Natural killer cell (primary cell): ENCODE measurements around the gene SLC15A1. TPM values are rescaled to one million over a fixed set of nuclear protein-coding genes. Genes with fewer than 3 reads are reported as not detected.

ENCODE experiments used
- ATAC-seq, 3 donors: fragments of 150-1000 bp in 2 of 3; fragments of 200-7000 bp in 1 of 3; cut with Tn5 transposase; 1 replicate in 1 of 3; 2 replicates in 2 of 3; pipeline ENCODE4 v1.10.0; 2021; ENCODE audit warnings: mild to moderate bottlenecking in 2 of 3, moderate library complexity in 2 of 3
- DNase-seq, 2 donors: peaks; one replicate each; pipeline versions ENCODE4 v3.0.0 to v3.0.0-alpha.2; 2013 to 2021; ENCODE audit warnings: mixed read lengths in 1 of 2
- H3K27ac ChIP-seq: one replicate; pipeline ENCODE4 v1.5.1; 2013; ENCODE audit warnings: mild to moderate bottlenecking, low read length
- H3K27me3 ChIP-seq: one replicate; pipeline ENCODE4 v1.6.1; 2013; ENCODE audit warnings: low read length; ENCODE audit not compliant: control insufficient read depth, insufficient read depth
- H3K36me3 ChIP-seq: one replicate; pipeline ENCODE4 v1.6.1; 2013; ENCODE audit warnings: low read length; ENCODE audit not compliant: control insufficient read depth, insufficient read depth
- H3K4me1 ChIP-seq: one replicate; pipeline ENCODE4 v1.6.1; 2013; ENCODE audit warnings: low read length; ENCODE audit not compliant: control insufficient read depth, insufficient read depth
- H3K4me3 ChIP-seq: one replicate; pipeline ENCODE4 v1.5.1; 2013; ENCODE audit warnings: low read length
- H3K9me3 ChIP-seq: one replicate; pipeline ENCODE4 v1.6.1; 2013; ENCODE audit warnings: low read length; ENCODE audit not compliant: control insufficient read depth, insufficient read depth
- H3K27ac Mint-ChIP-seq, 2 donors: one replicate each; pipeline ENCODE4 v1.8.0; 2022; ENCODE audit warnings: mild to moderate bottlenecking in 2 of 2, mixed read lengths in 2 of 2, moderate library complexity in 1 of 2
- H3K27me3 Mint-ChIP-seq, 2 donors: one replicate each; pipeline ENCODE4 v1.8.0; 2022; ENCODE audit warnings: low read depth in 2 of 2, mixed read lengths in 2 of 2
- H3K36me3 Mint-ChIP-seq: one replicate; pipeline ENCODE4 v1.8.0; 2022; ENCODE audit warnings: mixed read lengths
- H3K4me1 Mint-ChIP-seq, 2 donors: one replicate each; pipeline ENCODE4 v1.8.0; 2022; ENCODE audit warnings: mixed read lengths in 2 of 2
- H3K4me3 Mint-ChIP-seq: one replicate; pipeline ENCODE4 v1.8.0; 2022; ENCODE audit warnings: mild to moderate bottlenecking, moderate library complexity, mixed read lengths
- H3K9me3 Mint-ChIP-seq, 2 donors: one replicate each; pipeline ENCODE4 v1.8.0; 2022; ENCODE audit warnings: mixed read lengths in 2 of 2
- CTCF ChIP-seq: fragments of 200-600 bp; IDR thresholded peaks from one replicate; pipeline ENCODE4 v1.8.0; 2022; ENCODE audit warnings: antibody characterized with exemption
- WGBS: methylation state at CpG from one replicate; pipeline ENCODE4 v1.1.7; 2013; ENCODE audit warnings: missing lambda C conversion rate; ENCODE audit not compliant: insufficient coverage; 5-methylcytosine and 5-hydroxymethylcytosine counted together
- intact Hi-C: fragments of 100-400 bp; cut with micrococcal nuclease; formaldehyde crosslinking; loops from one replicate; pipeline ENCODE4 v1.14.2; 2022
- total RNA-seq, 4 donors: library from RNA; stranded (reverse); fragments of 120-200 nt in 1 of 4; gene quantifications; one replicate each; pipeline versions ENCODE4 v1.2.3 to v1.2.4, GENCODE V29; 2013 to 2022

Gene SLC15A1
- total RNA-seq, 3 donors from 2014 or later (not counting 1 experiment from before 2014, with no cell fraction given): not detected

- Mint-ChIP-seq H3K27ac (no peak overlapping the region), H3K36me3 (peaks cover 27% of the 10 kb centered on the region), H3K27me3 (no peaks in the 10 kb centered on the region), H3K9me3 (no peaks in the 10 kb centered on the region), H3K4me3 (no peak overlapping the region), H3K4me1 (no peaks in the 10 kb centered on the region)
- 100% methylated on average over 1 of the region's 5 CpGs for WGBS
- Histone ChIP-seq H3K4me3 (no peak overlapping the region), H3K27ac (no peak overlapping the region), H3K27me3 (no peaks in the 10 kb centered on the region), H3K9me3 (no peaks in the 10 kb centered on the region), H3K36me3 (peaks cover 39% of the 10 kb centered on the region), H3K4me1 (no peaks in the 10 kb centered on the region)
- no peak for TF ChIP-seq CTCF
- intact Hi-C loops: no loop called here
- DNase-seq (no peak), ATAC-seq (no peak)
These were observed 46.6 kb upstream of the SLC15A1 start for GRCh38 chr13:98798849-98799645.

- H3K27me3 Mint-ChIP-seq: no peaks in the 10 kb centered on the region
- no peak overlapping the region for H3K4me3 Mint-ChIP-seq
- intact Hi-C loops: no loop called here
- H3K27me3 ChIP-seq: no peaks in the 10 kb centered on the region
- peaks cover 39% of the 10 kb centered on the region for H3K36me3 ChIP-seq
- no peak overlapping the region for H3K27ac ChIP-seq
- WGBS: 88% methylated on average over 6 of the region's 6 CpGs
- peaks cover 30% of the 10 kb centered on the region for H3K36me3 Mint-ChIP-seq
- no peaks in the 10 kb centered on the region for H3K4me1 ChIP-seq
- H3K4me1 Mint-ChIP-seq: no peaks in the 10 kb centered on the region
- no peaks in the 10 kb centered on the region for H3K9me3 ChIP-seq
- no peaks in the 10 kb centered on the region for H3K9me3 Mint-ChIP-seq
- H3K27ac Mint-ChIP-seq: no peak overlapping the region
- no peak overlapping the region for H3K4me3 ChIP-seq
- DNase-seq (no peak), ATAC-seq (no peak)
- TF ChIP-seq CTCF: no peak
These were observed 45.0 kb upstream of the SLC15A1 start for GRCh38 chr13:98797456-98797855.

- DNase-seq (no peak), ATAC-seq (no peak)
- WGBS: 88% methylated on average over 9 of the region's 10 CpGs
- Histone ChIP-seq H3K4me1 (no peaks in the 10 kb centered on the region), H3K27me3 (no peaks in the 10 kb centered on the region), H3K9me3 (no peaks in the 10 kb centered on the region), H3K4me3 (no peak overlapping the region), H3K27ac (no peak overlapping the region), H3K36me3 (peaks cover 39% of the 10 kb centered on the region)
- TF ChIP-seq CTCF: no peak
- no peaks in the 10 kb centered on the region for H3K27me3 Mint-ChIP-seq
- H3K4me3 Mint-ChIP-seq: no peak overlapping the region
- intact Hi-C loops: no loop called here
- no peak overlapping the region for H3K27ac Mint-ChIP-seq
- no peaks in the 10 kb centered on the region for H3K4me1 Mint-ChIP-seq
- no peaks in the 10 kb centered on the region for H3K9me3 Mint-ChIP-seq
- peaks cover 30% of the 10 kb centered on the region for H3K36me3 Mint-ChIP-seq
These were observed 44.3 kb upstream of the SLC15A1 start for GRCh38 chr13:98796798-98797197.

- ATAC-seq (no peak), DNase-seq (no peak)
- intact Hi-C loops: no loop called here
- H3K9me3 ChIP-seq: no peaks in the 10 kb centered on the region
- Mint-ChIP-seq H3K27ac (no peak overlapping the region), H3K27me3 (no peaks in the 10 kb centered on the region), H3K4me3 (no peak overlapping the region), H3K9me3 (no peaks in the 10 kb centered on the region), H3K36me3 (peaks cover 30% of the 10 kb centered on the region), H3K4me1 (no peaks in the 10 kb centered on the region)
- H3K4me3 ChIP-seq: no peak overlapping the region
- H3K4me1 ChIP-seq: no peaks in the 10 kb centered on the region
- H3K27ac ChIP-seq: no peak overlapping the region
- no peak for TF ChIP-seq CTCF
- peaks cover 39% of the 10 kb centered on the region for H3K36me3 ChIP-seq
- no peaks in the 10 kb centered on the region for H3K27me3 ChIP-seq
- 89% methylated on average over 5 of the region's 5 CpGs for WGBS
These were observed 43.7 kb upstream of the SLC15A1 start for GRCh38 chr13:98796191-98796590.
